ENCODE data around the gene WDR27.
"Not testable (repeated sequence)": the region's sequence is repeated elsewhere in the genome, so short reads cannot be mapped to it uniquely, and the experiment has no call there.

Gene WDR27

DNA sequence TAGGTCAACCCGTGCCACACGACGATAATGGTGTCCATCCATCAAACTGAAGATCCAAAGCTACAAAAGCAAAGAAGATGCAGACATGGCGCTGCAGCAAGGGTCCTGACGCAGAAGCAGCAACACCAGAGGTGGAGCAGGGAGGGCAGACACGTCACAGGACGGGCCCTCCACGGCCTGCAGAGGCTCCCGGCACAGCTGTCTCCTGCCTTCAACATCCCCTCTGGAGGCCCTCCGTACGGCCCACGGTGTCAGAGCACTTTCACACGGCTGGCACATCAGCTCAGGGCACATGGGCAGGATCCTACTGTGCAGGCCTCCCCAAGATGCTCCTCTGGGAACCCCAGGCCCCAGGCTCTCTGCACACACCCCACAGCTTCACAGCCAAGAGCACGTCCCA is 37.6 kb downstream of the WDR27 start:
- FAIRE-seq (no peak), DNase-seq (ENCODE audit: low spot score) (no peak)

DNA sequence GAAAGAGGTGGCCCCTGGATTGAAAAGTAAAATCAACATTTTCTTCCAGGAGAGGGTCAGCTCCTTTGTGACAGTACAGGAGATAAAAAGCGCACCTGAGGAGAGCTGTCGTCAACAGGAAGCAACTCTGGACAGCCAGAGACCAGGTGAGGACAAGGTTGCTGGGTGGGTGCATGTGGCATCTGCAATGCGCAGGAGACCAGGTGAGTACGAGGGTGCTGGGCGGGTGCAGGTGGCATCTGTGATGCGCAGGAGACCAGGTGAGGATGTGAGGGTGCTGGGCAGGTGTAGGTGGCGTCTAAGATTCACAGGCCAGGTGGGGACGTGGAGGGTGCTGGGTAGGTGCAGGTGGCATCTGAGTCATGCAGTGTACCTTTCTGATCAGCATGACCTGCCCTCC is 38.4 kb downstream of the WDR27 start:
- FAIRE-seq (no peak), DNase-seq (ENCODE audit: low spot score) (no peak)

DNA sequence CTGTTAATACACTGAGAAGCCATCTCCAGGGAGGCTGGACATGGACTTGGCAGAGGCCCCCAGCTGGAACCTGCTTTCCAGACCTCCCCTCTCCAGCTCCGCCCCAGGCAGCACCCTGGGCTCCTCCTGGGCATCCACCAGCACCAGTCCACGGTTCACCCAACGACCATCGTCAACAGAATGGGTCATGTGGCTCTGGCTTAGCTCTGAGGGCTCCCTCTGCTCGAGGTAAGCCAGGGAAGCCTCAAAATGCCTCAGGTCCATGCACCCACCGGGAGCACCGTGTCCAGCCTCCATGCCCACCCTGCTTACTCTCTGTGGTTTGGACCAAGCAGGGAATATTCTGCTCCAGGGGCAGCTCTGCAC is 40.5 kb downstream of the WDR27 start:
- DNase-seq (ENCODE audit: low spot score): no peak
- no peak for FAIRE-seq

DNA sequence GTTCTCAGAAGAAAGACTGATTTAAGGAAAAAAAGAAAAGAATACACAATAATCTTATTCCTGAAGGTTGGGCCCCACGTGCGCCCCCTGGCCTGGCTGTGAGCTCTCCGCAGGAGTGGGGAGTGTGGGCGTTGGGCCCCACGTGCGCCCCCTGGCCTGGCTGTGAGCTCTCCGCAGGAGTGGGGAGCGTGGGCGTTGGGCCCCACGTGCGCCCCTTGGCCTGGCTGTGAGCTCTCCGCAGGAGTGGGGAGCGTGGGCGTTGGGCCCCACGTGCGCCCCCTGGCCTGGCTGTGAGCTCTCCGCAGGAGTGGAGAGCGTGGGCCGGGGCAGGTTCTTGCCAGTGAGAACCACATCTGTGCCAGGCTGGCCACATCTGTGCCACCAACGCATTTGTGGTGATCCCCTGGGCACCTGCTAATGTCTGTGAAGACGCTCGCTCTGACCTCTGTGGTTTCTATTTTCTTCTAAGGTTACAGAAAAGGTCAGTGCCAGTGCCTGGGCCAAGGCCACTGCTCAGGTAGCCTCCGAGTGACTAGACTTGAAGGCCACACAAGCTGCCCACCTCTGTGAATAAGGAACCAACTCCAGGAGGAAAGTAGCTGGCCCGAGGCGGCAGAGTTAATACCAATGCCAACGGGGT is 41.0 kb downstream of the WDR27 start:
- FAIRE-seq: no peak

DNA sequence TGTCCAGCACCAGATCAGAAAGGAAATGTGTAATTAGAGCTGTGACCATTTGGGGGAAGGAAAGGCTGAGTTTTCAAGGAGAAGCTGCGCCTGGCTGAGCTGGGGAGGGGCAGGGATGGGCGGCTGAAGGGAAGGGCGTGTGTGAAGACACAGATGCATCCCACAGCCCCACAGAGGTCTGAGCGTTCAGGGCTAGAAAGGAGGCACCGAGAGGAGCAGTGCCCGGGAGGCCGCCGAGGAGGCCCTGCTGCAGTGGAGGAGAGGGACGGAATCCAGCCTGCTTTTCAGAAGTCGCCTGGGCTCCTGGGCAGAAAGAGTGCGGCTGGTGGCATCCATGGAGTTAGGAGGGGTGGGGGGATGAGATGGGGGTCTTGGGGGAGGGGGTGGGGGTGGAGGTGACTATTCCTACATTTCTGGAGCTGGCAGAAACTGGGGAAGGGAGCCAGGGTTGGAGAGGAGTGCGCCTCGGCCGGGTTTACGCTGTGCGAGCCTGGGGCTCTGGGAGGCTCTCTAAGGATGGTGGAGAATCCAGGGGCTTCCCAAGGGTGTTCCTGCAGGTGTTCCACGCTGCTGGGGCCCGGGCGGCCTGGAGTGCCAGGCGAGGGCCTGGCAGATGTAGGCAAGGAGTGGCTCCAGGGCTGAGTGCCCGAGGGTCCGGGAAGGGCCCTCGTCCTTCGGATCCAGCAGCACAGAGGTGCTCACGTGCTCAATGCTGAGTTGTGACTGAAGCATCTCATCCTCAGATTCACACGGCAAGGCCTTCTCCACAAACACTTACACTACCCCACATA is 41.8 kb downstream of the WDR27 start:
- DNase-seq (ENCODE audit: low spot score) (no peak), FAIRE-seq (no peak)

More for the DNA sequence above, 41.0 kb downstream of the WDR27 start:
- no peak for DNase-seq (ENCODE audit: low spot score)

DNA sequence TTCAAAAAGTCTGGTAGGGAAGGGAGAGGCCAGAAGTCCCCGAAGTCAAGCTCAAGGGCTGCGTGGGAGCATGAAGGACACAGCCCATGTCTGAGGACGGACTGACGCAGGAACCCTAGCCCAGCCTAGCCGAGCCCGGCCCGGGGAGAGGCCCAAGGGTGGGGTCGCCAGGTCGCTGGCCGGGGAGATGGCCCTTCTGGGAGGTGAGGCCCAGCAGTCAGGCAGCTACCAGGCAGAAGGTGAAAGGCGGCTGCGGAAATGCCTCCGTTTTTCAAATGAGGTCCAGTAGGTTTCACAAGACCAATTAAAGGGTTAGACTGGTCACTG is 44.6 kb downstream of the WDR27 start:
- FAIRE-seq: no peak

DNA sequence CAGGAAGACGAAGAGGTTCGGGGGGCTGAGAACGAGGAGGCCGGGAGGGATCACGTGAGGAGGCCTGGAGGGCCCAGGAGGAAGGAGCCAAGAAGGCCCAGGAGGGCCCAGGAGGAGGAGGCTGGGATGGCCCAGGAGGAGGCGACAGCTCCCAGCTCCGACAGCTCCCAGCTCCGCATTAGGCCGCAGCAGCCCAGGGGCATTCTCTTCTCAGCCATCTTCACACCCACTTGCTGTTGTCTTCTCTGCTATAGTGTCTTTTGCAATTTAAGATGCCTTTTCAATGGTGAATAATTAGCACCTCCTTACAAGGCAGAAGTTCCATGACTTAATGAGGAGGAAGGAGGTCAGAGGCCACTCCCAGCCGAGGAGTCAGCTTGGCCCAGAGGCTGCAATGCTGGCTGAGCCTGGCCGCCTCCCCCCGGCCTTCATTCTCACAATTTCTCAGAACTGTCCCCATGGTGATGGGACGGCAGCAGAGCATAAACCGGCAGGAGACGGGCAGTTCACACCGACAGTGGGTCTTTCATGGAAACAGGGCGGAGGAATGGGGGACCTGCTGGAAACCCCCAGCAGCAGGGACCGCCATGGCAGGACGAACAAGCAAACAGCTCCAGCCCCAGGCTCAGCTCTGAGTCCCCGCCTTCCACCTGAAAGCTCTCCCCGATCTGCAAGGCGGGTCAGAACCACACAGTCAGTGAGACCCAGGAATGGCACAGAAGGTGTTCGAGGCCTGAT is 45.1 kb downstream of the WDR27 start:
- FAIRE-seq (no peak), DNase-seq (ENCODE audit: low spot score) (no peak)

More for the DNA sequence above, 44.6 kb downstream of the WDR27 start:
- DNase-seq (ENCODE audit: low spot score): no peak

DNA sequence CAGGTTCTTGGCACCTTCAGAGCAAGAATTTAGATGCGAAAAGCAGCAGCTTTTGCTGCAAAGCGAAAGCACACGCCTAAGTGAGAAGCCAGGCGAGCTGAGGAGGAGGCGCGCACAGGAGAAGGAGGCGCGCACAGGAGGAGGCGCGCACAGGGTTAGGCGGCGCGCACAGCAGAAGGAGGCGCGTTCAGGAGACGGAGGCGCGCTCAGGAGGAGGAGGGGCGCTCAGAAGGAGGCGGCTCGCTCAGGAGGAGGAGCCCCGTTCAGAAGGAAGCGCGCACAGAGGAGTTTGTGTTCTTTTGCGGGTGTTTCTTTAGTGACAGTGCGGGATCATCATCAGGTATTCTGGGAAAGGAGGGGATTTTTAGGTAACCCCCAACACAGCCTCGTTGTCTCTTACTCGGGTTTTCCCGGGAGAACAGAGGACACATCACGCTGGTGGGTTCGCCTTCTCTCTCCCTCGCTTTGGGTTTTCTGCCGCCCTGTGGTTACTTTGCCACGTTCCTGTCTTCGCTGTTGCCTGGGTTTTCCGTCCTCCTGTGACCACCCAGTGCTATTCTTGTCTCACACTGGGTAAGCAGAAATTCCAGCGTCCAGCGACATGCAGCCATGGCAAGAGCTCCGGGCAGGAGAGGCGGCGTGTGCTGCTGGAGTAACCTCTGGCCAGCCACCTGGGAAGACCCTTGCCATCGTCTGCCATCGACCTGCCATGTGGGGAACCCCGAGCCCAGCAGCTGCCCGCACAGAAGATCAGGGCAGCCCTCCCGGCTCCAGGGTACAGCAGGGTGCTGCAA is 47.0 kb downstream of the WDR27 start:
- peak; percentile 86 for FAIRE-seq
- DNase-seq (ENCODE audit: low spot score): peak; percentile 90

DNA sequence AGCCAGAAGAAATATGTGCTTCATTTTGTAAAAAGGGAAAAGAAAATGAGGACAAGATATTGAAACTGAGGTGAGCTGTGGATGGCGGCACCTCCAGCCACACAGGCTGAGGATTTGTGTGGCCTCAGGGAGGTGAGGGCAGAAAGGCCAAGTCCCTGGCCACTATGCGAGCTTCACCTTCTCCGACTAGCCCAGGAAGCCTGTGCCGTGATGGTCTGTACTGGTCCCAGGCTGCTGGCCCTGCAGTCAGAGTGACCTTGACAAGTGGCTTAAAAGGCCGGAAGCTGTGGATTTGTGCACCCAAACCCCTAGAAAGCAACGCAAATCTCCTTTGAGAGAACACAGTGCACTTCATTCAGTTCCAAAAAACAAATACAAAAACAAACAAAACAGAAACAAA is 48.1 kb downstream of the WDR27 start:
- FAIRE-seq (no peak), DNase-seq (ENCODE audit: low spot score) (no peak)

DNA sequence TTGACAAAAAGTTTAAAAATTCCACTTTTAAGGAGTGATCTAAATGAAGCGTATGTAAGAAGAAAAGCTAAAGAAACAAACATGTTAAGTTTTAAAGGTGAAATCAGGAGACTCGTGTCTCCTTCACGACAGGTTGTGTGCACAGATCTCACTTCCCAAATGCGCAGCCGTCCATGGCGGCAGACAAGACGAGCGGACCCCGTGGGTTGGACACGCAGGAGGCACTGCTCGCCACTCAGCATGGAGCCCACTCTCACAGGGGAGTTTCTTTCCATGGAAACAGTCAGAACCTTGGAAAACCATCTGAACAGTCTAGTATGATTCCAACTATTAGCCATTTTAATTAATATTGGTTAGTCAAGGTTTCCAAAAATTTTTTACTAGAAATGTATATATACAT is 48.9 kb downstream of the WDR27 start:
- DNase-seq (ENCODE audit: low spot score): no peak
- no peak for FAIRE-seq

DNA sequence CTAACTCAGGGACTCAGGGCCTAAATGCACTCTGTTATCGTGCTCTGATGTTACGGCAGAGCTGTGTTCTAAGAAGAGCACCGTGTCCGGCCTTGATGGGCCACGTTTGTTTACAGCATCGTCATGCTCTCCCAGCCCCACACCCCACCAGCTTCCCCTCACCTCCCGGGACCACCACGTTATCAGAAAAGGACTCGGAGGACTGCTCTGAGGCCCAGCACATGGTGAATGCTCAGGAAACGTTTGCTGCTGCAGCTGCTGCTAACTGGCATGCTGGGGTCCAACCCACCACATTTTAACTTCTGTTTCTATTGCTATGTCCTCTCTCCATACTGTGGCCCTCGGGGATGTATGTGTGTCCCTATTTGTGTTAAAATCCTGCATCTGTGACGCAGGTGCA is 50.3 kb downstream of the WDR27 start:
- DNase-seq (ENCODE audit: low spot score): no peak
- FAIRE-seq: no peak

DNA sequence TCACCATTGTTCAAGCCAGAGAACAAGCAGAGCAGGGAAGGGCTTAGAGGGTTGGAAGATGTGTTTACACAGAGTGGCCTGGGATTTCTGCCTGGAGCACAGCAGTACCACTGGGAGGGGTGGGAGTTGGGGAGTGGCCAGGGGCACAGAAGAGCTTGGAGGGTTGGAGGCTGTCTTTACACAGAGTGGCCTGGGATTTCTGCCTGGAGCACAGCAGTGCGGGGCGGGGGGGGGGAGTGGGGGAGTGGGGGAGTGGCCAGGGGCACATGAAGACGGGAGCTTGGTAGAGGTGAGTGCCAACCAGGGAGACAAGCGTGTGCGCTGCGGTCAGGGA is 50.9 kb downstream of the WDR27 start:
- FAIRE-seq (no peak), DNase-seq (ENCODE audit: low spot score) (no peak)

DNA sequence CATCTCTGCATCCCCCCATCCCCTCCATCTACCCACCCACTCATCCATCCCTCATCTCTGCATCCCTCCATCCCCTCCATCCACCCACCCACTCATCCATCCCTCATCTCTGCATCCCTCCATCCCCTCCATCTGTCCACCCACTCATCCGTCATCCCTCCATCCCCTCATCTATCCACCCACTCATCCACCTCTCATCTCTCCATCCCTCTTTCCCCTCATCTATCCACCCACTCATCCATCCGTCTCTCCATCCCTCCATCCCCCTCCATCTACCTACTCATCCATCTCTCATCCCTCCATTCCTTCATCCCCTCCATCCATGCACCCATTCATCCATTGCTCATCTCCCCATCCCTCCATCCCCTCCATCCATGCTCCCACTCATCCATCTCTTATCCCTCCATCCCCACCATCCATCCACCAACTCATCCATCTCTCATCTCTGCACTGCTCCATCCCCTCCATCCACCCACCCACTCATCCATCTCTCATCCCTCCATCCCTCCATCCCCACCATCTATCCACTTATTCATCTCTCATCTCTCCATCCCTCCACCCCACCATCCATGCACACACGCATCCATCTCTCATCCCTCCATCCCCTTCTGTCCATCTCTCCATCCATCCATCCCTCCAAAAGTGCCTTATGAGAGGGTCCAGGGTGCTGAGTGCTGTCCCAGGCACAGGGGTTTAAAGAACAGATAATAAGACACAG is 51.4 kb downstream of the WDR27 start:
- peak; percentile 5 for FAIRE-seq
- DNase-seq (ENCODE audit: low spot score): no peak

DNA sequence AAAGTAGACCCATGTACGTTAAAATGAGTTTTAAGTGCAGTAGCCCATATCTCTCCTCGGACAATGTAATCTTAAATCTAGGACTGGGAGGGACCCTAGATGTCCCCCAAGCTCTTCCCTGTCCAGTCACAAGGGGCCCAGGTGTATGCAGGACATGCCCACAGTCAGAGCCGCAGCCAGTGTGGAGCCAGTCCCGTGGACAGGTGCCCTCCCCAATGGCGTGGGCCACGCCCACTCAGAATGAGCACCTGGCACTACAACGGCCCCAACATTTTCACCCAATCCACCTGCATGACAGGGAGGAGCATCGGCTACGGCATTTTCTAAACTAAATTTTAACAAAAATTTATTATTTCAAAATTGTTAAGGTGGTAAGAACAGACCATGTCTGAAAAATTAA is 53.2 kb downstream of the WDR27 start:
- DNase-seq (ENCODE audit: low spot score) (no peak), FAIRE-seq (no peak)

DNA sequence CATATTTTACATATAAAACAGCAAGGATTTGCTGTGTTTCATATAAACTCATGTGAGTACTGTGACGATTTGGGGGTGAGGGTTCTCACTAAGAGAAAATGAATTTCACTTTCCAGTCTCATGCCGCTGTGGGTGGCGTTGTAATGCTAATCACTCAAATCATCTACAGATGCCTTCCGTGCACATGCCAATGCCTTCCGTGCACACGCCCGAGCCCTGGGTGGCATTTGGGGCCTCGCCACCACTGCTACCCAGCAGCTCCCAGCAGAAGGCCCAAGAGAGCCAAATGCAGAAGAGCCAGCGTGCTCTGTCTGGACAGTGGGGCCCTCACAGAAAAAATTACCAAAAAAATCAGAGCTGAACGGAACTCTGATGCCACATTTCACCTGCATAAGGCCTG is 53.7 kb downstream of the WDR27 start:
- DNase-seq (ENCODE audit: low spot score): no peak
- FAIRE-seq: no peak

DNA sequence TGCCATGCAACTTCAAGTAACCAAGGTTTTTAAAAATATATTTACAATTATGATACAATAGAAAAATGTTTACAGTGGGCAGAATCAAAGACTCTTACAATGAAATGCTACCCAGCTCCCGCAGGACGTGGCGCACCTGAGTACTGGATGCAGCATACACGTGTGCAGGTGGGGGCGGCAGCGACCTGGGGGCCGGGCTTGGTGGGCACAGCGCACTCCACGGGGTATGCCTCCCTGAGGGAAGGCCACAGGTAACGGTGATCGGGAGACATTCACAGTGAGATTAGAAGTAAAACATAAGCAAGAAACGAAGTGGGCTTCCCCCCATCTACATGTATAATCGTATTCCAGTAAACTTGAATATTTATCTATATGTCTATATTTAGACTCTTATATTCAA is 54.2 kb downstream of the WDR27 start:
- no peak for DNase-seq (ENCODE audit: low spot score)
- no peak for FAIRE-seq

DNA sequence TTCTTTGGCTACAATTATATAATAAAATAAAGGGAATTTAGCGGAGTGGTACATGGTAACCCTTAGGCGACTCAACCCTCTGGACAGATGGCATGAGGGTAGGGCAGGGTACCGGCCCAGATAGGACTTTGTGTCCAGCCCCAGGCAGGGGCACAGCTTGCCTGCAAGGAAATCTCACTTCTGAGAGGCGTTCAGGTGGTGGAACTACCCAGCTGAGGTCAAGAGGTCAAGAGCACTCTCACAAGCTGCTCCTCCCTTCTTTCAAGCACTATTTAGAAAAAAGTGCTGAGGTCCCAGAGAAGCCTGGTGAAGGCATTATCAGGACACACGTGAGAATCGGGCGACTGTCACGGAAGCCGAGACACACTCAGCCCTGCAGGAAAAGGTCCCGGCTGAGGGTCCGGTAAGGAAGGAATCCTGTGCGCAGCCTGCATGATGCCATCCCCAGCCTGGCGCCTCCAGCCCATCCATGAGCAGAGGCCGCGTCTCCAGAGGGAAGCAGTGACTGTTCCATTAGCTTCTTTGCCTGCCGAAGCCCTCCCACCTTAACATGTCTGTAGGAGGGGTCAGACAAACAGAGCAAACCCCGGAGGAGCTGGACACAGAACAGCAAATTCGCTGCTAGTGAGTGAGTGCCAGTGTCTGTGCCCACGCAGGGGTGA is 54.8 kb downstream of the WDR27 start:
- DNase-seq (ENCODE audit: low spot score): no peak
- no peak for FAIRE-seq

DNA sequence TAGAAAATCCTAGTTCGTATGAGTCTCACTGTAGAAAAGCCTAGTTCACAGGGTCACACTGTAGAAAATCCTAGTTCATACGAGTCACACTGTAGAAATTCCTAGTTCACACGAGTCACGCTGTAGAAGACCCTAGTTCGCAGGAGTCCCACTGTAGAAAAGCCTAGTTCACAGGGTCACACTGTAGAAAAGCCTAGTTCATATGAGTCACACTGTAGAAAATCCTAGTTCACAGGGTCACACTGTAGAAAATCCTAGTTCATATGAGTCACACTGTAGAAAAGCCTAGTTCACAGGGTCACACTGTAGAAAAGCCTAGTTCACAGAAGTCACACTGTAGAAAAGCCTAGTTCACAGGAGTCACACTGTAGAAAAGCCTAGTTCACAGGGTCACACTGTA is 56.4 kb downstream of the WDR27 start:
- not testable (repeated sequence) for DNase-seq (ENCODE audit: low spot score); FAIRE-seq

DNA sequence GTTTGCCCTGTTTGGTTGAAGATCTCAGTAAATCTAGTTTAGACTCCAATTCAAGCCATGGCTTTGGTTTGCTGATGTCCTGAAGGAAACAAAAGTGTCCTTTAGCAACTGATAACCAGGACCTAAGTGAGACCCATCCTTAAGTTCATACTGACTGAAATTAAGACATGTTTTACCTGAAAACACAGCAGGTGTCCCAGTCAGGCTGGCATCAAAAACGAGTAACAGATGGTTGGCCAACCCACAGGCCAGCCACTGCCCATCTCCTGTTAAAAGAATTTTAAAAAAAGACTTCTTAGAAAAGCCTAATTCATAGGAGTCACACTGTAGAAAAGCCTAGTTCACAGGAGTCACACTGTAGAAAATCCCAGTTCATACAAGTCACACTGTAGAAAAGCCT is 58.3 kb downstream of the WDR27 start:
- no peak for DNase-seq (ENCODE audit: low spot score)
- FAIRE-seq: no peak

DNA sequence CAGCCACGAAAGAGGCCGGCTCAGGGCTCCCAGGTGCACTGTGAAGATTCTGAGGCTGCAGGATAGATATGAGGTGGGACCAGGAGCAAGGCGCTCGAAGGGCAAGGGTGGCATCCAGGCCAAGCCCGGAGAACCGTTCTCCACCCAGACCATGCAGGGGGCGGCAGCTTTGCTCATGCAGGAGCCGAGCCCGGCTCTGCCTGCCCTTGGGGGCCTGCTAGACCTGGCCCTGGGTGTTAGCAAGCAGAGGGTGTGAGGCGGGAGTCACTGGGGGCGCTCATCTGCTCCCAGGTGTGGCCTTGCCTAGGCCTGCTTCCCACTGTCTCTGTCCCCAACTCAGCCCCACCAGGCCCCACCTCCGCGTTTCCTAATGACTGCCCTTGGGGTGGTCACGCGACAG is 59.4 kb downstream of the WDR27 start:
- FAIRE-seq (no peak), DNase-seq (ENCODE audit: low spot score) (no peak)
